HG03159 (cell line): ENCODE data around the gene MMP15.
"Not testable (repeated sequence)": the region's sequence is repeated elsewhere in the genome, so short reads cannot be mapped to it uniquely, and the experiment has no call there.

ENCODE experiments used
- ATAC-seq: cut with Tn5 transposase; IDR thresholded peaks from one replicate; pipeline ENCODE4 v1.9.1; 2021; ENCODE audit warnings: mild to moderate bottlenecking, moderate library complexity; ENCODE audit not compliant: unreplicated experiment

MMP15 gene

GRCh38 chr16:58025351-58026138 is at the start of gene MMP15:
Gene MMP15 (plus strand): TSS chr16:58025754. CDS start chr16:58026351, 597 bp downstream.
- no peak for ATAC-seq

GRCh38 chr16:57976331-57976796 is 49.2 kb upstream of the MMP15 start:
- no peak for ATAC-seq

- ATAC-seq = no peak
These were observed 48.0 kb upstream of the MMP15 start for GRCh38 chr16:57977418-57978069.

GRCh38 chr16:57978070-57978465 is 47.5 kb upstream of the MMP15 start:
- ATAC-seq = not testable (repeated sequence)

- no peak for ATAC-seq
These were observed 46.5 kb upstream of the MMP15 start for GRCh38 chr16:57979006-57979585.

- ATAC-seq = no peak
These were observed 43.9 kb upstream of the MMP15 start for GRCh38 chr16:57981636-57982035.

GRCh38 chr16:57982385-57982784 is 43.2 kb upstream of the MMP15 start:
- ATAC-seq = no peak

GRCh38 chr16:57984443-57985203 is 40.9 kb upstream of the MMP15 start:
- peak; percentile 85 for ATAC-seq

GRCh38 chr16:57985204-57986181 is 40.1 kb upstream of the MMP15 start:
- ATAC-seq = peak; percentile 16

- ATAC-seq = no peak
These were observed 39.4 kb upstream of the MMP15 start for GRCh38 chr16:57986196-57986595.

- no peak for ATAC-seq
These were observed 37.9 kb upstream of the MMP15 start for GRCh38 chr16:57987441-57988177.

GRCh38 chr16:57988929-57989328 is 36.6 kb upstream of the MMP15 start:
- no peak for ATAC-seq

GRCh38 chr16:57991551-57992059 is 33.9 kb upstream of the MMP15 start:
- no peak for ATAC-seq

GRCh38 chr16:57992084-57992483 is 33.5 kb upstream of the MMP15 start:
- ATAC-seq = no peak

- no peak for ATAC-seq
These were observed 32.1 kb upstream of the MMP15 start for GRCh38 chr16:57993438-57993837.

- ATAC-seq = no peak
These were observed 31.7 kb upstream of the MMP15 start for GRCh38 chr16:57993897-57994296.

- no peak for ATAC-seq
These were observed 31.2 kb upstream of the MMP15 start for GRCh38 chr16:57994361-57994760.

- ATAC-seq = no peak
These were observed 30.8 kb upstream of the MMP15 start for GRCh38 chr16:57994778-57995177.
